ENCODE results near the gene CASTOR1. TPM values are rescaled to one million over a fixed set of nuclear protein-coding genes. Genes with fewer than 3 reads are reported as not detected.
A peak's percentile ranks its signal among the peaks of the same experiment; 100 is the strongest.

CASTOR1 gene
- total RNA-seq, 1 donor from 2014 or later = 2.4 TPM

DNA sequence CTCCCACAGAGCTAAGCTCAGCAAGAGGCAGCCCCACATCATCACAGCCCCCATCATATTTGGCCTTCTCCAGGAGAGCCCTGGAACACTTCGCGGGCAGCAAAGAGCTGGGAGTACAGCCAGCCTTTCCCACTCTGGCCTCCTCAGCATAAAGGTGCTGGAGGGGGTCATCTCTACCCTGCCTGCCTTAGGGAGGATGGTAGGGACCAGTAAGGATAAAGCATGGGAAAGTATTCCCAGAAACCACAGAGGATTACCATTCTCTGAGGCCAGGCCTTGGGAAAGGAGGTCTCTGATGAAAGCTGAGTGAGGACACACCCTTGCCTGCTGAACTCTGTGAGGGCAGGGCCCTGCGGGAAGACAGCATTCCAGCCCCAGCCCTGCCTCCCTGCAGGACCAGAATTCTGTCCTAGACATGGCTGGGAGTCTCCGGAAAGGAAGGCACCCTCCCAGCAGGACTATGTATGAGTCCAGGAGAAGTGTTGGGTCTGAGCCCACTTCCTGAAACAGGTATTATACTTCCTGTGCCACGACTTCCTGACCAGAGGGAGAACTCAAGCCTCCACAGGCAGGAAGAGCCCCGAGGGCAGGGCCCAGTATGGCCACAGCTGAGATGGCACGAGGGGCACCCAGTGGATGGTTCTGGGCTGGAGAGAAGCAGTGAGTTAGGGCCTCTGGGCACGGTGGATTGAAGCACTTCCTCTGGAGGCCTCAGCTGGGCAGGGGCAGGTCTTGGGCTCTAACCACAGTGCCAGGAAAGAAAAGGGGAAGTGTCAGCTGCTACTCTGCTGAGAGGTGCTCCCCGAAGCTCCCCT, 12.9 kb upstream of the CASTOR1 start:
- peak; percentile 83 for FAIRE-seq

GRCh38 chr22:30299322-30299721, 10.0 kb upstream of the CASTOR1 start:
- FAIRE-seq (no peak), DNase-seq (ENCODE audit: low read depth) (no peak)
- peaks cover 18% of the 10 kb centered on the region for H3K36me3 ChIP-seq (ENCODE audit: control insufficient read depth, insufficient read depth, low read length)
- H3K4me3 ChIP-seq (ENCODE audit: low read depth, low read length) = no peak overlapping the region
- H3K27me3 ChIP-seq (ENCODE audit: control insufficient read depth, insufficient read depth, low read length) = no peaks in the 10 kb centered on the region
- TF ChIP-seq, protein P1, sequence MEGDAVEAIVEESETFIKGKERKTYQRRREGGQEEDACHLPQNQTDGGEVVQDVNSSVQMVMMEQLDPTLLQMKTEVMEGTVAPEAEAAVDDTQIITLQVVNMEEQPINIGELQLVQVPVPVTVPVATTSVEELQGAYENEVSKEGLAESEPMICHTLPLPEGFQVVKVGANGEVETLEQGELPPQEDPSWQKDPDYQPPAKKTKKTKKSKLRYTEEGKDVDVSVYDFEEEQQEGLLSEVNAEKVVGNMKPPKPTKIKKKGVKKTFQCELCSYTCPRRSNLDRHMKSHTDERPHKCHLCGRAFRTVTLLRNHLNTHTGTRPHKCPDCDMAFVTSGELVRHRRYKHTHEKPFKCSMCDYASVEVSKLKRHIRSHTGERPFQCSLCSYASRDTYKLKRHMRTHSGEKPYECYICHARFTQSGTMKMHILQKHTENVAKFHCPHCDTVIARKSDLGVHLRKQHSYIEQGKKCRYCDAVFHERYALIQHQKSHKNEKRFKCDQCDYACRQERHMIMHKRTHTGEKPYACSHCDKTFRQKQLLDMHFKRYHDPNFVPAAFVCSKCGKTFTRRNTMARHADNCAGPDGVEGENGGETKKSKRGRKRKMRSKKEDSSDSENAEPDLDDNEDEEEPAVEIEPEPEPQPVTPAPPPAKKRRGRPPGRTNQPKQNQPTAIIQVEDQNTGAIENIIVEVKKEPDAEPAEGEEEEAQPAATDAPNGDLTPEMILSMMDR (IDR thresholded peaks at IDR 0.05; ENCODE audit: insufficient read depth, low read length, severe bottlenecking) = no peak

More for the DNA sequence above, 12.9 kb upstream of the CASTOR1 start:
- peaks cover 5% of the 10 kb centered on the region for H3K36me3 ChIP-seq (ENCODE audit: control insufficient read depth, insufficient read depth, low read length)
- peak; percentile 77 for DNase-seq (ENCODE audit: low read depth)
- TF ChIP-seq, protein P1 (IDR thresholded peaks at IDR 0.05; ENCODE audit: insufficient read depth, low read length, severe bottlenecking) = no peak
- H3K4me3 ChIP-seq (ENCODE audit: low read depth, low read length) = no peak overlapping the region
- H3K27me3 ChIP-seq (ENCODE audit: control insufficient read depth, insufficient read depth, low read length) = no peaks in the 10 kb centered on the region

DNA sequence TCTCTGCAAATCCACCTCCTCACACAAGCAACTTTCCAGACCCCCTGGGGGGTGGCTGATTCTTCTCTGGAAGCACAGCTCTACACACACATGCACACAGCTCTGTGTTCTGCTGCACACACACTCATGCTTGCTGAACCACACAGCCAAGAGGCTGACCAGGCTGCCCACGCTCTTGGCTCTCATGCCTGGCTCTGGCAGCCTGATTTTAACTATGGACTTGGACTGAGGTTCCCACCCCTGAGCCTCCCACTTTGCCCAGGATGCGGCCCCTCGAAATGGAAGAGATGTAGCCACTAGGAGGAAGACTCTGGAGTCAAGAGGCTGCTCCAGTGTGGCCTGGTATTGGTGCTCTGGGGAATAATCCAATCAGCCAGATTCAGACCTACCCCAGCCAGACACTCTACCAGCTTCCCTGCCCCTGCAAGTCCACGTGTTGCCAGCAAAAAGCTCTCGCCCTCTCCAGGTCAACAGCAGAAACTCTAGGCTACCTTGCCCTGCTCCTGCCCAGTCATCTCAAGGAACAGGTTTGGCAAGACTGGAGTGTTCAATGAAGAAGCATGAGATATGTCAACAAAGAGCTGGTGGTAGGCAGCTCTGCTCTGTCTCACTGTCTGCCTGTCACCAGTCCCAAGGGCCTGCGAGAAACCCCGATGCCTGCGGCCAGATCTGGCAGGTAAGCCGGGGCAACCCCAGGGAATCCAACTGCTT, 8.8 kb upstream of the CASTOR1 start:
- FAIRE-seq = no peak

GRCh38 chr22:30297276-30297990, 8.1 kb upstream of the CASTOR1 start:
- Histone ChIP-seq H3K27me3 (ENCODE audit: control insufficient read depth, insufficient read depth, low read length) (no peaks in the 10 kb centered on the region), H3K4me3 (ENCODE audit: low read depth, low read length) (no peak overlapping the region), H3K36me3 (ENCODE audit: control insufficient read depth, insufficient read depth, low read length) (peaks cover 29% of the 10 kb centered on the region)
- FAIRE-seq (peak; percentile 28), DNase-seq (ENCODE audit: low read depth) (no peak)
- TF ChIP-seq, protein P1 (IDR thresholded peaks at IDR 0.05; ENCODE audit: insufficient read depth, low read length, severe bottlenecking) = no peak

More for the DNA sequence above, 8.8 kb upstream of the CASTOR1 start:
- DNase-seq (ENCODE audit: low read depth) = peak; percentile 90
- Histone ChIP-seq H3K36me3 (ENCODE audit: control insufficient read depth, insufficient read depth, low read length) (peaks cover 26% of the 10 kb centered on the region), H3K4me3 (ENCODE audit: low read depth, low read length) (no peak overlapping the region), H3K27me3 (ENCODE audit: control insufficient read depth, insufficient read depth, low read length) (no peaks in the 10 kb centered on the region)
- TF ChIP-seq, protein P1 (IDR thresholded peaks at IDR 0.05; ENCODE audit: insufficient read depth, low read length, severe bottlenecking) = peak; percentile 56

- no peaks in the 10 kb centered on the region for H3K27me3 ChIP-seq (ENCODE audit: control insufficient read depth, insufficient read depth, low read length)
- FAIRE-seq (no peak), DNase-seq (ENCODE audit: low read depth) (no peak)
- H3K4me3 ChIP-seq (ENCODE audit: low read depth, low read length) = no peak overlapping the region
- H3K36me3 ChIP-seq (ENCODE audit: control insufficient read depth, insufficient read depth, low read length) = peaks cover 29% of the 10 kb centered on the region
- TF ChIP-seq, protein P1 (IDR thresholded peaks at IDR 0.05; ENCODE audit: insufficient read depth, low read length, severe bottlenecking) = no peak
Observed at GRCh38 chr22:30296833-30297232, 7.5 kb upstream of the CASTOR1 start.

Data from bronchial epithelial cell (primary cell).